SK-N-SH (cell line): ENCODE data around the gene FAM240A. TPM values are rescaled to one million over a fixed set of nuclear protein-coding genes. Genes with fewer than 3 reads are reported as not detected.

Source experiments
- CHD2 ChIP-seq: fragments of 150-350 bp; IDR thresholded peaks from 2 replicates; pipeline ENCODE4 v1.6.1; 2018; ENCODE audit warnings: low read length; ENCODE audit not compliant: partially characterized antibody
- ELF1 ChIP-seq: IDR thresholded peaks from 2 replicates; pipeline ENCODE4 v1.4.0; 2012
- EP300 ChIP-seq, 2 experiments: IDR thresholded peaks; 2 replicates each; pipeline versions ENCODE4 v1.4.0 to v1.6.1; 2012; ENCODE audit warnings: borderline replicate concordance in 1 of 2, low read depth in 1 of 2, low read length in 1 of 2
- EZH2phosphoT487 ChIP-seq: fragments of 200-600 bp; sonication (generic); IDR thresholded peaks from 2 replicates; pipeline ENCODE4 v1.6.1; 2017; ENCODE audit warnings: low read depth, mixed run types, mild to moderate bottlenecking, antibody characterized with exemption, moderate library complexity, borderline replicate concordance
- FOXM1 ChIP-seq: IDR thresholded peaks from 2 replicates; pipeline ENCODE4 v1.4.0; 2012; ENCODE audit warnings: low read depth, mild to moderate bottlenecking
- GABPA ChIP-seq: IDR thresholded peaks from 2 replicates; pipeline ENCODE4 v1.4.0; 2012; ENCODE audit warnings: low read depth, mild to moderate bottlenecking
- IRF3 ChIP-seq: fragments of 150-350 bp; IDR thresholded peaks from 2 replicates; pipeline ENCODE4 v1.6.1; 2016; ENCODE audit warnings: mild to moderate bottlenecking, low read depth, low read length
- MXI1 ChIP-seq: IDR thresholded peaks from 2 replicates; pipeline ENCODE4 v1.6.1; 2012; ENCODE audit warnings: mild to moderate bottlenecking, low read depth, low read length, improper control_type of control experiment
- NFIC ChIP-seq: IDR thresholded peaks from 2 replicates; pipeline ENCODE4 v1.4.0; 2012; ENCODE audit warnings: borderline replicate concordance
- POLR2AphosphoS5 ChIP-seq: IDR thresholded peaks from 2 replicates; pipeline ENCODE4 v1.6.1; 2012; ENCODE audit warnings: low read depth, low read length
- RAD21 ChIP-seq: IDR thresholded peaks from 2 replicates; pipeline ENCODE4 v1.6.1; 2012; ENCODE audit warnings: mild to moderate bottlenecking, low read length
- SMC3 ChIP-seq: IDR thresholded peaks from 2 replicates; pipeline ENCODE4 v1.6.1; 2012; ENCODE audit warnings: low read depth, low read length, improper control_type of control experiment
- TAF1 ChIP-seq: IDR thresholded peaks from 2 replicates; pipeline ENCODE4 v1.6.1; 2012; ENCODE audit warnings: low read depth, mild to moderate bottlenecking, low read length, moderate library complexity, borderline replicate concordance
- TEAD4 ChIP-seq: IDR thresholded peaks from 2 replicates; pipeline ENCODE4 v1.4.0; 2012; ENCODE audit warnings: mild to moderate bottlenecking, borderline replicate concordance; ENCODE audit not compliant: insufficient read depth
- USF2 ChIP-seq: fragments of 150-350 bp; IDR thresholded peaks from 2 replicates; pipeline ENCODE4 v1.6.1; 2017; ENCODE audit warnings: antibody characterized with exemption, low read length, low read depth, borderline replicate concordance
- YY1 ChIP-seq: IDR thresholded peaks from 2 replicates; pipeline ENCODE4 v1.4.0; 2012; ENCODE audit warnings: low read depth, mild to moderate bottlenecking
- ZBTB33 ChIP-seq: IDR thresholded peaks from 2 replicates; pipeline ENCODE4 v1.4.0; 2012; ENCODE audit warnings: low read depth, borderline replicate concordance
- polyA plus RNA-seq, 3 experiments: library from polyadenylated mRNA; depleted of rRNA; stranded (reverse); fragments of >200 nt; gene quantifications; 2 replicates each; pipeline ENCODE4 v1.2.3, GENCODE V29; 2012
- TF ChIP-seq, protein P1 (sequence below): IDR thresholded peaks from 2 replicates; pipeline ENCODE4 v1.4.0; 2012; ENCODE audit warnings: low read depth
- TF ChIP-seq, protein P2 (sequence below): IDR thresholded peaks from 2 replicates; pipeline ENCODE4 v1.4.0; 2012; ENCODE audit warnings: low read depth, borderline replicate concordance
- TF ChIP-seq, protein P3 (sequence below): IDR thresholded peaks from 2 replicates; pipeline ENCODE4 v1.6.1; 2012; ENCODE audit warnings: mild to moderate bottlenecking, low read depth, low read length, moderate library complexity

FAM240A gene
- polyA plus RNA-seq, 1 of the 3 experiments (the other 2 are of a cell fraction): not detected

GRCh38 chr3:46566040-46566641 lies 46.2 kb upstream of the FAM240A start, which contains the start of gene LRRC2 (continued):
- TF ChIP-seq ZBTB33 (no peak), GABPA (no peak), POLR2AphosphoS5 (no peak), EZH2phosphoT487 (no peak), FOXM1 (no peak), NFIC (peak; percentile 59), MXI1 (peak; percentile 54), RAD21 (no peak), ELF1 (no peak), YY1 (no peak), TAF1 (no peak), CHD2 (peak; percentile 61), USF2 (no peak), SMC3 (no peak; the same call in 1 of the 2 replicates), EP300 (IDR thresholded peaks at IDR 0.05; ENCODE audit: borderline replicate concordance in 1 of 2, low read depth in 1 of 2, low read length in 1 of 2) (peak; percentile 14 to 31; a peak in 1 of 4 replicates), TEAD4 (no peak), IRF3 (no peak)
- TF ChIP-seq, protein P1, sequence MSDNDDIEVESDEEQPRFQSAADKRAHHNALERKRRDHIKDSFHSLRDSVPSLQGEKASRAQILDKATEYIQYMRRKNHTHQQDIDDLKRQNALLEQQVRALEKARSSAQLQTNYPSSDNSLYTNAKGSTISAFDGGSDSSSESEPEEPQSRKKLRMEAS: peak; percentile 69
- TF ChIP-seq, protein P2, sequence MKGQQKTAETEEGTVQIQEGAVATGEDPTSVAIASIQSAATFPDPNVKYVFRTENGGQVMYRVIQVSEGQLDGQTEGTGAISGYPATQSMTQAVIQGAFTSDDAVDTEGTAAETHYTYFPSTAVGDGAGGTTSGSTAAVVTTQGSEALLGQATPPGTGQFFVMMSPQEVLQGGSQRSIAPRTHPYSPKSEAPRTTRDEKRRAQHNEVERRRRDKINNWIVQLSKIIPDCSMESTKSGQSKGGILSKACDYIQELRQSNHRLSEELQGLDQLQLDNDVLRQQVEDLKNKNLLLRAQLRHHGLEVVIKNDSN: no peak
- TF ChIP-seq, protein P3, sequence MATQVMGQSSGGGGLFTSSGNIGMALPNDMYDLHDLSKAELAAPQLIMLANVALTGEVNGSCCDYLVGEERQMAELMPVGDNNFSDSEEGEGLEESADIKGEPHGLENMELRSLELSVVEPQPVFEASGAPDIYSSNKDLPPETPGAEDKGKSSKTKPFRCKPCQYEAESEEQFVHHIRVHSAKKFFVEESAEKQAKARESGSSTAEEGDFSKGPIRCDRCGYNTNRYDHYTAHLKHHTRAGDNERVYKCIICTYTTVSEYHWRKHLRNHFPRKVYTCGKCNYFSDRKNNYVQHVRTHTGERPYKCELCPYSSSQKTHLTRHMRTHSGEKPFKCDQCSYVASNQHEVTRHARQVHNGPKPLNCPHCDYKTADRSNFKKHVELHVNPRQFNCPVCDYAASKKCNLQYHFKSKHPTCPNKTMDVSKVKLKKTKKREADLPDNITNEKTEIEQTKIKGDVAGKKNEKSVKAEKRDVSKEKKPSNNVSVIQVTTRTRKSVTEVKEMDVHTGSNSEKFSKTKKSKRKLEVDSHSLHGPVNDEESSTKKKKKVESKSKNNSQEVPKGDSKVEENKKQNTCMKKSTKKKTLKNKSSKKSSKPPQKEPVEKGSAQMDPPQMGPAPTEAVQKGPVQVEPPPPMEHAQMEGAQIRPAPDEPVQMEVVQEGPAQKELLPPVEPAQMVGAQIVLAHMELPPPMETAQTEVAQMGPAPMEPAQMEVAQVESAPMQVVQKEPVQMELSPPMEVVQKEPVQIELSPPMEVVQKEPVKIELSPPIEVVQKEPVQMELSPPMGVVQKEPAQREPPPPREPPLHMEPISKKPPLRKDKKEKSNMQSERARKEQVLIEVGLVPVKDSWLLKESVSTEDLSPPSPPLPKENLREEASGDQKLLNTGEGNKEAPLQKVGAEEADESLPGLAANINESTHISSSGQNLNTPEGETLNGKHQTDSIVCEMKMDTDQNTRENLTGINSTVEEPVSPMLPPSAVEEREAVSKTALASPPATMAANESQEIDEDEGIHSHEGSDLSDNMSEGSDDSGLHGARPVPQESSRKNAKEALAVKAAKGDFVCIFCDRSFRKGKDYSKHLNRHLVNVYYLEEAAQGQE: no peak
